Measurements from ENCODE around the gene RPRD1B.

Gene RPRD1B

DNA sequence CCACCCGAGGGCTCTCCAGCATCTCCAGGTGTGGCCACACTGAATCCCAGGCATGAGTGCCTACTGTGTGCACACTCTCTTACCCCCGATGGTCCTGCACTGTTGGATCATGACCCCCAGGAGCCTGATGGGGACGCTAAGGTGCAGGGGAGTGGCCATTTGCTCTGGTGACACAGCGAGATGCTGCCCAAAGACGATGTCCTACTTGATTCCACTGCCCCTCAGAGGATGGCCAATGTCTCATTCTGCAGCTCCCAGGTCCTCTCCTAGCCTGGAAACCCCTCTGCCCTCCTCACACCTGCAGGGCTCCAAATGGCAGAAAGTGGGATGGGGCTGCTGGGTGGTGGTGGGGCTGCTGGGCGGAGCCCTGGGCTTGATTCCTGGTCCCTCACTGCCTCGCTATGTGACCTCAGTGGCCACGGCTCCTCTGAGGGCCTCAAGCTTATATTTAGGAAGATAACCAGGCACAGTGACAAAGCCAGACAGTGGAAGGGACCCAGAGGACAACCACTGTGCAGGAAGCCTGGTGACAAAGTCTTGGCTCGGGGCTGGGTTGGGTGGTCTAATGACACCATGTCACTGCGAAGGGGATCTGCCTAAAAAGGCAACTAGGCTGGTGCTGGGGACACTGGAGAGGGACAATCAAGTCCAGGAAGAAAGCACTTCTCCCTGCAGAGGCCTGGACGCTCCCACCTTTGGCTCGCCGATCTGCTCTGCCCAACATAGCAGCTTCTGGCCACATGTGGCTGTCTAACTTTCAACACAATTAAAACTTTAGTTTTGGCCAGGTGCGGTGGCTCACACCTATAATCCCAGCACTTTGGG is 103.1 kb downstream of the RPRD1B start:
- no peak for TF ChIP-seq TAF1 (IDR thresholded peaks at IDR 0.05; ENCODE audit: low read depth, low read length)
- TF ChIP-seq PAX5 (IDR thresholded peaks at IDR 0.05; ENCODE audit: insufficient read depth, low read length, severe bottlenecking), result no peak
- no peak for TF ChIP-seq SPI1 (IDR thresholded peaks at IDR 0.05; ENCODE audit: low read depth, low read length)
- TF ChIP-seq POLR2A (IDR thresholded peaks at IDR 0.05; ENCODE audit: low read depth, low read length), result no peak
- TF ChIP-seq POLR2AphosphoS5 (IDR thresholded peaks at IDR 0.05; ENCODE audit: low read depth, low read length), result no peak
- TF ChIP-seq POU2F2 (IDR thresholded peaks at IDR 0.05; ENCODE audit: low read depth, low read length), result no peak

DNA sequence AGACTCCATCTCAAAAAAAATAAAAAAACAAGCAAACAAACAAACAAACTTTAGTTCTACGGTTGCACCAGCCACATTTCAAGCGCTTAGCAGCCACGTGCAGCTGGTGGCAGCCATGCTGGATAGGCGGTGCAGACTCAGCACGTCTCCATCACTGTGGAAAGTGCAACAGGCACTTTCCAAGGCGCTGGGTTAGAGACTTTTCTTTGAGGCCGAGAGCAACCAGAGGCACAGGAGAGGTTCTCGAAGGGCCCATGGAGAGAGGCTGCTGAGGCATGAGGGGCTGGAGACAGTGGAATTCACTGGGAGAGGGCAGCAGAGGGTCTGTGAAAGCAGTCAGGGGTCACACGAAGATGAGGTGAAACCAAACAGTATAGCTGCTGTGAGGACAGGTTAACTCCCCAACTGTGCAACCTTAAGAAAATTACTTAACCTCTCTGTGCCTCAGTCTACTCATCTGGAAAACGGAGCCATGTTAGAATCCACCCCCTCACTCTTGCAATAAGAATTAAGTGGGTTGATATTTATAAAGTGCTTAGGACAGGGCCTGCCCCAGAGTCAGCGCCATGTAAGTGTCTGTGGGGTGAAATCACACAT is 104.0 kb downstream of the RPRD1B start:
- TF ChIP-seq POLR2A (IDR thresholded peaks at IDR 0.05; ENCODE audit: low read depth, low read length), result no peak
- no peak for TF ChIP-seq POLR2AphosphoS5 (IDR thresholded peaks at IDR 0.05; ENCODE audit: low read depth, low read length)
- TF ChIP-seq TAF1 (IDR thresholded peaks at IDR 0.05; ENCODE audit: low read depth, low read length), result no peak
- TF ChIP-seq PAX5 (IDR thresholded peaks at IDR 0.05; ENCODE audit: insufficient read depth, low read length, severe bottlenecking), result no peak
- no peak for TF ChIP-seq SPI1 (IDR thresholded peaks at IDR 0.05; ENCODE audit: low read depth, low read length)
- no peak for TF ChIP-seq POU2F2 (IDR thresholded peaks at IDR 0.05; ENCODE audit: low read depth, low read length)
- no peak for DNase-seq (ENCODE audit: insufficient read length, low spot score)

More for the DNA sequence above, 103.1 kb downstream of the RPRD1B start:
- FAIRE-seq, result no peak
- no peak for DNase-seq (ENCODE audit: insufficient read length, low spot score)

DNA sequence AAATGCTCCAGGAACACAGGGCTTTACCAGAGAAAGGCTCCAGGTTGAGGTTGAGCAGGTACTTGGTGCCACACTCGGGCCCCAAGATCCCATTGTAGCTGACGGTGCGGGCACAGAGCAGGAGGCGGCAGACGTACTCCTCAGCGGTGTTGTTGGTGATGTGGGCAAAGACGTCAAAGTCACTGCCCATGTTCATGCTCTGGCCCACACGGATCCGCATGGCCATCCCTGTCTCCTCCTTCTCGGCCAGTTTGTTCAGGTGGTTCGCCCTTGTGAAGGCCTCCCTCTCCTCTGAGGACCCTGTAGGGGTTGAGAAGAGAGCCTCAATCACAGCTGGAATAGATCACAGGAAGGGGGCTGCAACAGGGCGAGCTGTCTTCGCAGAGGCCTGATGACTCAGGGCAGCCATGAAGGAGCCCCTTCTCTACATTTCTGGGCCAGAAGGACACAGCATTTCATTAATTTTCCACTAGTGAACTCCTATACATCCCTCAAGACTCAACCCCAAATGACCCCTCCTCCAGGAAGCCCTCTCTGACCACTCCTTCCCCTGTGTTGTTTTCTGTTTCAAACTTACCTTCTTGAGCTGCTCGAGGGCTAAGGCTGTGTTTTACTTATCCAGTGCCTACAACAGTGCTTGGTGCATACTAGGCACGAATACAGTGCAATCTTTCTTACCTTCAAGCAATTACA is 104.7 kb downstream of the RPRD1B start:
- no peak for DNase-seq (ENCODE audit: insufficient read length, low spot score)
- no peak for FAIRE-seq
- TF ChIP-seq PAX5 (IDR thresholded peaks at IDR 0.05; ENCODE audit: insufficient read depth, low read length, severe bottlenecking) (no peak), SPI1 (IDR thresholded peaks at IDR 0.05; ENCODE audit: low read depth, low read length) (no peak), POU2F2 (IDR thresholded peaks at IDR 0.05; ENCODE audit: low read depth, low read length) (no peak), TAF1 (IDR thresholded peaks at IDR 0.05; ENCODE audit: low read depth, low read length) (no peak)

More for the DNA sequence above, 104.0 kb downstream of the RPRD1B start:
- no peak for FAIRE-seq

DNA sequence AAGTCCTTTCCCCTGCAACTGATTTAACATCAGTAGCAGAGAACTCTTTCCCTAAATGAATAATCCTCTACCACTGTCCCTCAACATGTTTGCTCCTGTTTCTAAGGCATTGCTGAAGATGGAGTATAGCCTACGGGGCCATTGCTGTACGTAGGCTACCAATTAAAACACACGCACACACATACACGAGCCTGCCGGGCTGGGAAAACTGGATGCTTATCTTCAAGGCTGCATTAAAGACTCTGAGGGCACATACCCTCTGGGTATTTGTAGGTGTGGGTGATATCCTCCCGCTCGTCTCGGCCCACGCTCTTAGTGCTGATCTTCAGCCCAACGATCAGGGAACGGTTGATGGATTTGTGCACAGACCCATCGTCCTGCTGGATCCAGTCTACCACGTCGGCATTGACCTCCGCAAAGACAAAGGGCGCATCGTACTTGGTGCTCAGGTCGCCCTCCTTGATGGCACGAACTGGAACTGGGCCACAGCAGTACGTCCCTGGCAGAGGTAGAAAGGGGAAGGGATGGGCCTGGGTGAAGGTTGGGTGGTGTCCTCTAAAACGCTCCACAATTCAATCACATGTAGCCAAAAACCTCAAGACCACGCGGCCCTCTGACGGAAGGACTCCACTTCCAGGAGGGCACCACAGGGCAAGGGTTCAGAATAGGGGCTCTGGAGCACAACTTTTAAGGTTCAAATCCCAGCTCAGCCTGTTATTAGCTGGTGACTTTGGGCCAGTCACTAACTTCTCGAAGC is 105.8 kb downstream of the RPRD1B start:
- DNase-seq (ENCODE audit: insufficient read length, low spot score), result no peak
- TF ChIP-seq TAF1 (IDR thresholded peaks at IDR 0.05; ENCODE audit: low read depth, low read length) (no peak), POLR2AphosphoS5 (IDR thresholded peaks at IDR 0.05; ENCODE audit: low read depth, low read length) (no peak), POLR2A (IDR thresholded peaks at IDR 0.05; ENCODE audit: low read depth, low read length) (no peak)
- FAIRE-seq, result no peak

DNA sequence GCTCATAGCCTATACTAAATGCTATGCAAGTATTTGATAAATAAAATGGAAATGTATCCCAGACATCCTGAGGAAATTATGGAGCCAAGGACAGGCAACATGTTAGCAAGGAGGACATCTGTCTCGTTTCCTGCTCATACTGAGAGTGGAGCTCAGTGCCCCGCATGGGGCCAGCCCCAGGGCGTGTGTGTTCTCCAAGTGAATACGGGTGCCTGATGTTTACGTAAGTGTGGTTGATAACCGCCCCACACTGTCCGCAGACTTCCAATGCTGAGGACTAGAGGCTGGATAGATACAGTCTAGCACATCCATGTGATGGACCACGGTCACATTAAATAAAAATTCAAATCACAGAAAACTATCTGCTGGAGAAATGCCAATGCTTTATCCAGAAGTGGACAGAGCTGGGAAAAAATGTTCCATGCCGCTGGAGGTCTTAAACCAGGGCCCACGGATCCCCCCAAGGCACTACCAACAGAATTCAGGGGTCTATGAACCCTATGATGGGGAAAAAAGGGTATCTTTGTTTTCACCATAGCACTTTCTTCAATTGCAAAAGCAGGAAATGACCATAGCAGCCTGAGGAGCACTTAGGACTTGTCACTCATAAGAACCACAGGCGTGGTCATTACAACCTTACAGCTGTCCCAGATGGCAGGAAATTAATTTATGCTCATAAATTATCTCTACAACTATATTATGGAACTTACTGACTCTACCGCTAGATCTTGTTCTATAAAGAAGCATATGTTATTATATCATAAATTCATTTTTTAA is 106.6 kb downstream of the RPRD1B start:
- FAIRE-seq, result no peak
- TF ChIP-seq PAX5 (IDR thresholded peaks at IDR 0.05; ENCODE audit: insufficient read depth, low read length, severe bottlenecking) (no peak), POLR2AphosphoS5 (IDR thresholded peaks at IDR 0.05; ENCODE audit: low read depth, low read length) (no peak), POLR2A (IDR thresholded peaks at IDR 0.05; ENCODE audit: low read depth, low read length) (no peak), POU2F2 (IDR thresholded peaks at IDR 0.05; ENCODE audit: low read depth, low read length) (no peak), TAF1 (IDR thresholded peaks at IDR 0.05; ENCODE audit: low read depth, low read length) (no peak), SPI1 (IDR thresholded peaks at IDR 0.05; ENCODE audit: low read depth, low read length) (no peak)
- DNase-seq (ENCODE audit: insufficient read length, low spot score), result no peak

DNA sequence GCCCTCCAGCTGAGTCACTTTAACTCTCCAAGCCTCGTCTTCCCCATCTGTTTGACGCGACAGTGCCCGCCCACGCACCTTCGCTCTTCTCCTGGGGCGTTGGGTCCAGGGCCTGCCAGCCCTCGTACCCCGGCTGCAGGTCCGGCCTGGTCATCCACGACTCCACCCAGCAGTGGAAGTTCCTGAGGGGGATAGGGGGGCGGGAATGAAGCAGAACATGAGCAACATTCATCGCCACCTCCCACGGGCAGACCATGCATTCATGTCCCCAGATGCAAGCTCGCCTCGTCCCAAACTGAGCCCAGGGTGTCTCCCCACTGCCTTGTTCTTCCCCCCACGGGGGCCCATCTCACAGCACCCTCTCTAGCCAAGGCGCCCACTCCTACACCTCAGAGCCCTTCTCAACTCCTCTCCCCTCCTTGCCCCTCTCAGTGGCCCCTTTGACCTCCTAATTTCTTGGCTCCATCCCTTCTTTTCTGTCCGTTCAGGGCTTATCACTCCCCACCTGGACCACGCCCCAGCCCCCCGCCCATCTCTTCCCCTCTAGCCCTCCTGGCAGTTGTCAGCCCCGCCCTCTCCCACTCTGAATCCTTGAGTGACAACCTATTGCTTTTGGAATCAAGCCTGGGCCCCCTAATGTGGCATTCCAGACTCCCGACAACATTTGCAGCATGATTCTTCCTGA is 107.8 kb downstream of the RPRD1B start:
- FAIRE-seq, result no peak
- no peak for DNase-seq (ENCODE audit: insufficient read length, low spot score)
- TF ChIP-seq SPI1 (IDR thresholded peaks at IDR 0.05; ENCODE audit: low read depth, low read length), result no peak
- no peak for TF ChIP-seq TAF1 (IDR thresholded peaks at IDR 0.05; ENCODE audit: low read depth, low read length)
- TF ChIP-seq POLR2AphosphoS5 (IDR thresholded peaks at IDR 0.05; ENCODE audit: low read depth, low read length), result no peak
- no peak for TF ChIP-seq POU2F2 (IDR thresholded peaks at IDR 0.05; ENCODE audit: low read depth, low read length)
- no peak for TF ChIP-seq POLR2A (IDR thresholded peaks at IDR 0.05; ENCODE audit: low read depth, low read length)
- no peak for TF ChIP-seq PAX5 (IDR thresholded peaks at IDR 0.05; ENCODE audit: insufficient read depth, low read length, severe bottlenecking)
